Measurements from ENCODE around the gene KRTCAP3. TPM values are rescaled to one million over a fixed set of nuclear protein-coding genes. Genes with fewer than 3 reads are reported as not detected.
"Not testable (repeated sequence)": the region's sequence is repeated elsewhere in the genome, so short reads cannot be mapped to it uniquely, and the experiment has no call there.

KRTCAP3 gene
- polyA plus RNA-seq, 2 donors: 21.0 to 30.3 TPM

GRCh38 chr2:27416151-27416550 is 26.0 kb upstream of the KRTCAP3 start:
- Histone ChIP-seq H3K4me1 (ENCODE audit: control insufficient read depth in 2 of 2, insufficient read depth in 2 of 2, low read length in 1 of 2) (no peaks in the 10 kb centered on the region), H3K9me3 (ENCODE audit: control insufficient read depth in 2 of 2, insufficient read depth in 1 of 2, low read depth in 1 of 2, low read length in 1 of 2) (no peaks in the 10 kb centered on the region), H3K4me3 (ENCODE audit: low read depth in 1 of 2, low read length in 2 of 2) (no peak overlapping the region), H3K27me3 (ENCODE audit: control insufficient read depth in 1 of 2, insufficient read depth in 2 of 2, low read length in 2 of 2) (no peaks in the 10 kb centered on the region), H3K27ac (ENCODE audit: low read depth in 2 of 2, low read length in 1 of 2) (no peak overlapping the region), H3K36me3 (ENCODE audit: control insufficient read depth in 2 of 2, insufficient read depth in 2 of 2, low read length in 1 of 2) (no peaks in the 10 kb centered on the region)
- WGBS, 2 donors: 94 to 95% methylated on average over 6 of the region's 6 CpGs

- Histone ChIP-seq H3K4me3 (ENCODE audit: low read depth in 1 of 2, low read length in 2 of 2) (no peak overlapping the region), H3K27me3 (ENCODE audit: control insufficient read depth in 1 of 2, insufficient read depth in 2 of 2, low read length in 2 of 2) (no peaks in the 10 kb centered on the region), H3K27ac (ENCODE audit: low read depth in 2 of 2, low read length in 1 of 2) (no peak overlapping the region), H3K4me1 (ENCODE audit: control insufficient read depth in 2 of 2, insufficient read depth in 2 of 2, low read length in 1 of 2) (no peaks in the 10 kb centered on the region), H3K36me3 (ENCODE audit: control insufficient read depth in 2 of 2, insufficient read depth in 2 of 2, low read length in 1 of 2) (no peaks in the 10 kb centered on the region), H3K9me3 (ENCODE audit: control insufficient read depth in 2 of 2, insufficient read depth in 1 of 2, low read depth in 1 of 2, low read length in 1 of 2) (no peaks in the 10 kb centered on the region)
These were observed 21.2 kb upstream of the KRTCAP3 start for GRCh38 chr2:27420996-27421395.

GRCh38 chr2:27421660-27422250 is 20.4 kb upstream of the KRTCAP3 start:
- Histone ChIP-seq H3K9me3 (ENCODE audit: control insufficient read depth in 2 of 2, insufficient read depth in 1 of 2, low read depth in 1 of 2, low read length in 1 of 2) (no peaks in the 10 kb centered on the region), H3K27ac (ENCODE audit: low read depth in 2 of 2, low read length in 1 of 2) (no peak overlapping the region), H3K27me3 (ENCODE audit: control insufficient read depth in 1 of 2, insufficient read depth in 2 of 2, low read length in 2 of 2) (no peaks in the 10 kb centered on the region), H3K4me1 (ENCODE audit: control insufficient read depth in 2 of 2, insufficient read depth in 2 of 2, low read length in 1 of 2) (no peaks in the 10 kb centered on the region), H3K4me3 (ENCODE audit: low read depth in 1 of 2, low read length in 2 of 2) (no peak overlapping the region), H3K36me3 (ENCODE audit: control insufficient read depth in 2 of 2, insufficient read depth in 2 of 2, low read length in 1 of 2) (no peaks in the 10 kb centered on the region)
- 82 to 84% methylated on average over 4 of the region's 4 CpGs for WGBS, 2 donors

- no peaks in the 10 kb centered on the region for H3K36me3 ChIP-seq (ENCODE audit: control insufficient read depth in 2 of 2, insufficient read depth in 2 of 2, low read length in 1 of 2)
- no peaks in the 10 kb centered on the region for H3K9me3 ChIP-seq (ENCODE audit: control insufficient read depth in 2 of 2, insufficient read depth in 1 of 2, low read depth in 1 of 2, low read length in 1 of 2)
- H3K4me3 ChIP-seq (ENCODE audit: low read depth in 1 of 2, low read length in 2 of 2): no peak overlapping the region
- H3K27ac ChIP-seq (ENCODE audit: low read depth in 2 of 2, low read length in 1 of 2): no peak overlapping the region
- WGBS, 2 donors: 95 to 96% methylated on average over 3 of the region's 3 CpGs
- no peaks in the 10 kb centered on the region for H3K4me1 ChIP-seq (ENCODE audit: control insufficient read depth in 2 of 2, insufficient read depth in 2 of 2, low read length in 1 of 2)
- H3K27me3 ChIP-seq (ENCODE audit: control insufficient read depth in 1 of 2, insufficient read depth in 2 of 2, low read length in 2 of 2): no peaks in the 10 kb centered on the region
These were observed 19.2 kb upstream of the KRTCAP3 start for GRCh38 chr2:27422958-27423357.

- not testable (repeated sequence) for H3K4me3 ChIP-seq (ENCODE audit: low read depth in 1 of 2, low read length in 2 of 2); H3K27ac ChIP-seq (ENCODE audit: low read depth in 2 of 2, low read length in 1 of 2); H3K36me3 ChIP-seq (ENCODE audit: control insufficient read depth in 2 of 2, insufficient read depth in 2 of 2, low read length in 1 of 2); H3K27me3 ChIP-seq (ENCODE audit: control insufficient read depth in 1 of 2, insufficient read depth in 2 of 2, low read length in 2 of 2); H3K4me1 ChIP-seq (ENCODE audit: control insufficient read depth in 2 of 2, insufficient read depth in 2 of 2, low read length in 1 of 2); H3K9me3 ChIP-seq (ENCODE audit: control insufficient read depth in 2 of 2, insufficient read depth in 1 of 2, low read depth in 1 of 2, low read length in 1 of 2)
- WGBS, 2 donors: 78 to 90% methylated on average over 10 of the region's 10 CpGs
These were observed 17.1 kb upstream of the KRTCAP3 start for GRCh38 chr2:27425039-27425438.

- H3K27ac ChIP-seq (ENCODE audit: low read depth in 2 of 2, low read length in 1 of 2): peak overlapping the region; percentile 99 to 100
- peak overlapping the region; percentile 78 to 90 for H3K4me3 ChIP-seq (ENCODE audit: low read depth in 1 of 2, low read length in 2 of 2)
- no peaks in the 10 kb centered on the region for H3K9me3 ChIP-seq (ENCODE audit: control insufficient read depth in 2 of 2, insufficient read depth in 1 of 2, low read depth in 1 of 2, low read length in 1 of 2)
- H3K27me3 ChIP-seq (ENCODE audit: control insufficient read depth in 1 of 2, insufficient read depth in 2 of 2, low read length in 2 of 2): no peaks in the 10 kb centered on the region
- peaks cover 0 to 2% of the 10 kb centered on the region in 2 donors for H3K4me1 ChIP-seq (ENCODE audit: control insufficient read depth in 2 of 2, insufficient read depth in 2 of 2, low read length in 1 of 2)
- 12 to 18% methylated on average over 7 of the region's 7 CpGs for WGBS, 2 donors
- no peaks in the 10 kb centered on the region for H3K36me3 ChIP-seq (ENCODE audit: control insufficient read depth in 2 of 2, insufficient read depth in 2 of 2, low read length in 1 of 2)
These were observed 14.3 kb upstream of the KRTCAP3 start for GRCh38 chr2:27427863-27428212.

- WGBS, 2 donors: 0 to 1% methylated on average over 64 to 75 of the region's 75 CpGs
- Histone ChIP-seq H3K4me3 (ENCODE audit: low read depth in 1 of 2, low read length in 2 of 2) (peak within 1 kb of the TSS; percentile 78 to 90), H3K4me1 (ENCODE audit: control insufficient read depth in 2 of 2, insufficient read depth in 2 of 2, low read length in 1 of 2) (peaks cover 0 to 2% of the 10 kb centered on the region in 2 donors), H3K27me3 (ENCODE audit: control insufficient read depth in 1 of 2, insufficient read depth in 2 of 2, low read length in 2 of 2) (no peaks in the 10 kb centered on the region), H3K27ac (ENCODE audit: low read depth in 2 of 2, low read length in 1 of 2) (peak within 1 kb of the TSS; percentile 99 to 100), H3K36me3 (ENCODE audit: control insufficient read depth in 2 of 2, insufficient read depth in 2 of 2, low read length in 1 of 2) (peaks cover 0 to 4% of the 10 kb centered on the region in 2 donors), H3K9me3 (ENCODE audit: control insufficient read depth in 2 of 2, insufficient read depth in 1 of 2, low read depth in 1 of 2, low read length in 1 of 2) (no peaks in the 10 kb centered on the region)
These were observed 13.8 kb upstream of the KRTCAP3 start, which contains the start of gene NRBP1 for GRCh38 chr2:27428213-27428977. TSS of gene NRBP1 (plus strand) at chr2:27428631. CDS start at chr2:27433274, 4,643 bp downstream.

GRCh38 chr2:27428978-27429541 is 13.1 kb upstream of the KRTCAP3 start:
- WGBS, 2 donors: 1% methylated on average over 42 to 51 of the region's 51 CpGs
- H3K9me3 ChIP-seq (ENCODE audit: control insufficient read depth in 2 of 2, insufficient read depth in 1 of 2, low read depth in 1 of 2, low read length in 1 of 2): no peaks in the 10 kb centered on the region
- no peaks in the 10 kb centered on the region for H3K27me3 ChIP-seq (ENCODE audit: control insufficient read depth in 1 of 2, insufficient read depth in 2 of 2, low read length in 2 of 2)
- peaks cover under 1 to 6% of the 10 kb centered on the region in 2 donors for H3K36me3 ChIP-seq (ENCODE audit: control insufficient read depth in 2 of 2, insufficient read depth in 2 of 2, low read length in 1 of 2)
- H3K4me1 ChIP-seq (ENCODE audit: control insufficient read depth in 2 of 2, insufficient read depth in 2 of 2, low read length in 1 of 2): peaks cover 0 to 2% of the 10 kb centered on the region in 2 donors
- H3K4me3 ChIP-seq (ENCODE audit: low read depth in 1 of 2, low read length in 2 of 2): peak overlapping the region; percentile 78 to 90
- peak overlapping the region; percentile 99 to 100 for H3K27ac ChIP-seq (ENCODE audit: low read depth in 2 of 2, low read length in 1 of 2)

GRCh38 chr2:27431395-27431794 is 10.8 kb upstream of the KRTCAP3 start:
- no peak overlapping the region for H3K27ac ChIP-seq (ENCODE audit: low read depth in 2 of 2, low read length in 1 of 2)
- peaks cover 11 to 23% of the 10 kb centered on the region in 2 donors for H3K36me3 ChIP-seq (ENCODE audit: control insufficient read depth in 2 of 2, insufficient read depth in 2 of 2, low read length in 1 of 2)
- no peak overlapping the region for H3K4me3 ChIP-seq (ENCODE audit: low read depth in 1 of 2, low read length in 2 of 2)
- no peaks in the 10 kb centered on the region for H3K27me3 ChIP-seq (ENCODE audit: control insufficient read depth in 1 of 2, insufficient read depth in 2 of 2, low read length in 2 of 2)
- H3K4me1 ChIP-seq (ENCODE audit: control insufficient read depth in 2 of 2, insufficient read depth in 2 of 2, low read length in 1 of 2): peaks cover 0 to 2% of the 10 kb centered on the region in 2 donors
- H3K9me3 ChIP-seq (ENCODE audit: control insufficient read depth in 2 of 2, insufficient read depth in 1 of 2, low read depth in 1 of 2, low read length in 1 of 2): no peaks in the 10 kb centered on the region
